H1 (cell line): ENCODE results near the gene CNOT10. TPM values are rescaled to one million over a fixed set of nuclear protein-coding genes. Genes with fewer than 3 reads are reported as not detected.

Experiments
- EZH2 ChIP-seq: fragments of 200-600 bp; sonication (generic); IDR thresholded peaks from 2 replicates; pipeline ENCODE4 v1.7.1; 2012; ENCODE audit warnings: low read depth, mild to moderate bottlenecking, moderate library complexity, low read length, inconsistent platforms; ENCODE audit not compliant: severe bottlenecking
- GTF2F1 ChIP-seq: IDR thresholded peaks from 2 replicates; pipeline ENCODE4 v1.6.1; 2012; ENCODE audit warnings: low read depth, low read length, improper control_type of control experiment, borderline replicate concordance
- polyA plus RNA-seq, 7 experiments: library from polyadenylated mRNA; depleted of rRNA in 3 of 7; stranded (reverse) in 5 of 7; unstranded in 2 of 7; fragments of >200 nt in 5 of 7; fragments of 200-250 nt in 2 of 7; gene quantifications; 1 replicate in 5 of 7; 2 replicates in 1 of 7; 4 replicates in 1 of 7; pipeline versions ENCODE4 v1.2.1 to v1.2.3, GENCODE V29; 2011 to 2013; ENCODE audit warnings: missing spikeins in 2 of 7, mixed read lengths in 2 of 7
- total RNA-seq: library from RNA; stranded (reverse); fragmentation: NEBNext Ultra II Directional; extraction: Animal tissue kit (Norgen Biotek cat#: 25700); gene quantifications from 2 replicates; pipeline ENCODE4 v1.2.1, GENCODE V29; 2021
- TF ChIP-seq, protein P1 (sequence below): fragments of 300-600 bp; sonication (generic); IDR thresholded peaks from 2 replicates; pipeline ENCODE4 v1.7.1; 2012; ENCODE audit warnings: low read length, moderate library complexity, mild to moderate bottlenecking, inconsistent platforms; ENCODE audit not compliant: insufficient replicate concordance

Gene CNOT10
- total and polyA plus RNA-seq, 2 of the 8 experiments (the other 6 are each of a cell fraction or from before 2014, with no cell fraction given): 39.9 to 55.9 TPM

DNA sequence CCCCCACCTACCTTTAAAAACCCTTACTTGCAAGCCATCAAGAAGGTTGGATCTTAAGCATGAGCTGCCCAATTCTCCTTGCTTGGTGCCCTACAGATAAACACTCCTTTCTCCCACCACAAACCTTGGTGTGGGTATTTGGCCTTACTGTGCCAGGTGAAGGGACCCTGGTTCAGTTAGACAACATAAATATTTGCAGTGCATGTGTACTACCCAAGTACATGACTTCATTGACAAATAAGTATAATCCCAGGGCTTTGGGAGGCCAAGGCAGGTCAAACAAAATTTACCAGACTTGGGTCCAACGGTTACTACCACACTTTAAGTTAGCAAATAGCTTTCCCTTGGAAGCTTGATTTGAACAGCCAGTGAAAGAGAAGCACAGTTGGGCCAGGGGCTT, 9.3 kb upstream of the CNOT10 start (continued):
- TF ChIP-seq, protein P1, sequence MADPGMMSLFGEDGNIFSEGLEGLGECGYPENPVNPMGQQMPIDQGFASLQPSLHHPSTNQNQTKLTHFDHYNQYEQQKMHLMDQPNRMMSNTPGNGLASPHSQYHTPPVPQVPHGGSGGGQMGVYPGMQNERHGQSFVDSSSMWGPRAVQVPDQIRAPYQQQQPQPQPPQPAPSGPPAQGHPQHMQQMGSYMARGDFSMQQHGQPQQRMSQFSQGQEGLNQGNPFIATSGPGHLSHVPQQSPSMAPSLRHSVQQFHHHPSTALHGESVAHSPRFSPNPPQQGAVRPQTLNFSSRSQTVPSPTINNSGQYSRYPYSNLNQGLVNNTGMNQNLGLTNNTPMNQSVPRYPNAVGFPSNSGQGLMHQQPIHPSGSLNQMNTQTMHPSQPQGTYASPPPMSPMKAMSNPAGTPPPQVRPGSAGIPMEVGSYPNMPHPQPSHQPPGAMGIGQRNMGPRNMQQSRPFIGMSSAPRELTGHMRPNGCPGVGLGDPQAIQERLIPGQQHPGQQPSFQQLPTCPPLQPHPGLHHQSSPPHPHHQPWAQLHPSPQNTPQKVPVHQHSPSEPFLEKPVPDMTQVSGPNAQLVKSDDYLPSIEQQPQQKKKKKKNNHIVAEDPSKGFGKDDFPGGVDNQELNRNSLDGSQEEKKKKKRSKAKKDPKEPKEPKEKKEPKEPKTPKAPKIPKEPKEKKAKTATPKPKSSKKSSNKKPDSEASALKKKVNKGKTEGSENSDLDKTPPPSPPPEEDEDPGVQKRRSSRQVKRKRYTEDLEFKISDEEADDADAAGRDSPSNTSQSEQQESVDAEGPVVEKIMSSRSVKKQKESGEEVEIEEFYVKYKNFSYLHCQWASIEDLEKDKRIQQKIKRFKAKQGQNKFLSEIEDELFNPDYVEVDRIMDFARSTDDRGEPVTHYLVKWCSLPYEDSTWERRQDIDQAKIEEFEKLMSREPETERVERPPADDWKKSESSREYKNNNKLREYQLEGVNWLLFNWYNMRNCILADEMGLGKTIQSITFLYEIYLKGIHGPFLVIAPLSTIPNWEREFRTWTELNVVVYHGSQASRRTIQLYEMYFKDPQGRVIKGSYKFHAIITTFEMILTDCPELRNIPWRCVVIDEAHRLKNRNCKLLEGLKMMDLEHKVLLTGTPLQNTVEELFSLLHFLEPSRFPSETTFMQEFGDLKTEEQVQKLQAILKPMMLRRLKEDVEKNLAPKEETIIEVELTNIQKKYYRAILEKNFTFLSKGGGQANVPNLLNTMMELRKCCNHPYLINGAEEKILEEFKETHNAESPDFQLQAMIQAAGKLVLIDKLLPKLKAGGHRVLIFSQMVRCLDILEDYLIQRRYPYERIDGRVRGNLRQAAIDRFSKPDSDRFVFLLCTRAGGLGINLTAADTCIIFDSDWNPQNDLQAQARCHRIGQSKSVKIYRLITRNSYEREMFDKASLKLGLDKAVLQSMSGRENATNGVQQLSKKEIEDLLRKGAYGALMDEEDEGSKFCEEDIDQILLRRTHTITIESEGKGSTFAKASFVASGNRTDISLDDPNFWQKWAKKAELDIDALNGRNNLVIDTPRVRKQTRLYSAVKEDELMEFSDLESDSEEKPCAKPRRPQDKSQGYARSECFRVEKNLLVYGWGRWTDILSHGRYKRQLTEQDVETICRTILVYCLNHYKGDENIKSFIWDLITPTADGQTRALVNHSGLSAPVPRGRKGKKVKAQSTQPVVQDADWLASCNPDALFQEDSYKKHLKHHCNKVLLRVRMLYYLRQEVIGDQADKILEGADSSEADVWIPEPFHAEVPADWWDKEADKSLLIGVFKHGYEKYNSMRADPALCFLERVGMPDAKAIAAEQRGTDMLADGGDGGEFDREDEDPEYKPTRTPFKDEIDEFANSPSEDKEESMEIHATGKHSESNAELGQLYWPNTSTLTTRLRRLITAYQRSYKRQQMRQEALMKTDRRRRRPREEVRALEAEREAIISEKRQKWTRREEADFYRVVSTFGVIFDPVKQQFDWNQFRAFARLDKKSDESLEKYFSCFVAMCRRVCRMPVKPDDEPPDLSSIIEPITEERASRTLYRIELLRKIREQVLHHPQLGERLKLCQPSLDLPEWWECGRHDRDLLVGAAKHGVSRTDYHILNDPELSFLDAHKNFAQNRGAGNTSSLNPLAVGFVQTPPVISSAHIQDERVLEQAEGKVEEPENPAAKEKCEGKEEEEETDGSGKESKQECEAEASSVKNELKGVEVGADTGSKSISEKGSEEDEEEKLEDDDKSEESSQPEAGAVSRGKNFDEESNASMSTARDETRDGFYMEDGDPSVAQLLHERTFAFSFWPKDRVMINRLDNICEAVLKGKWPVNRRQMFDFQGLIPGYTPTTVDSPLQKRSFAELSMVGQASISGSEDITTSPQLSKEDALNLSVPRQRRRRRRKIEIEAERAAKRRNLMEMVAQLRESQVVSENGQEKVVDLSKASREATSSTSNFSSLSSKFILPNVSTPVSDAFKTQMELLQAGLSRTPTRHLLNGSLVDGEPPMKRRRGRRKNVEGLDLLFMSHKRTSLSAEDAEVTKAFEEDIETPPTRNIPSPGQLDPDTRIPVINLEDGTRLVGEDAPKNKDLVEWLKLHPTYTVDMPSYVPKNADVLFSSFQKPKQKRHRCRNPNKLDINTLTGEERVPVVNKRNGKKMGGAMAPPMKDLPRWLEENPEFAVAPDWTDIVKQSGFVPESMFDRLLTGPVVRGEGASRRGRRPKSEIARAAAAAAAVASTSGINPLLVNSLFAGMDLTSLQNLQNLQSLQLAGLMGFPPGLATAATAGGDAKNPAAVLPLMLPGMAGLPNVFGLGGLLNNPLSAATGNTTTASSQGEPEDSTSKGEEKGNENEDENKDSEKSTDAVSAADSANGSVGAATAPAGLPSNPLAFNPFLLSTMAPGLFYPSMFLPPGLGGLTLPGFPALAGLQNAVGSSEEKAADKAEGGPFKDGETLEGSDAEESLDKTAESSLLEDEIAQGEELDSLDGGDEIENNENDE: no peak
- TF ChIP-seq EZH2 (no peak), GTF2F1 (no peak)
